H1 (cell line): ENCODE results near the gene NOTCH4.

Source experiments
- EZH2 ChIP-seq: fragments of 200-600 bp; sonication (generic); IDR thresholded peaks from 2 replicates; pipeline ENCODE4 v1.7.1; 2012; ENCODE audit warnings: low read depth, mild to moderate bottlenecking, moderate library complexity, low read length, inconsistent platforms; ENCODE audit not compliant: severe bottlenecking
- POLR2AphosphoS5 ChIP-seq: IDR thresholded peaks from 2 replicates; pipeline ENCODE4 v1.6.1; 2011; ENCODE audit warnings: low read depth, low read length
- TBP ChIP-seq: IDR thresholded peaks from 2 replicates; pipeline ENCODE4 v1.6.1; 2011; ENCODE audit warnings: low read depth, low read length, improper control_type of control experiment
- TF ChIP-seq, protein P1 (sequence below), 3 experiments: IDR thresholded peaks; 1 replicate in 2 of 3; 2 replicates in 1 of 3; pipeline versions ENCODE4 v1.5.1 to v1.6.1; 2011; ENCODE audit warnings: low read length in 3 of 3, mild to moderate bottlenecking in 3 of 3, inconsistent platforms in 2 of 3, low read depth in 1 of 3, moderate library complexity in 1 of 3; ENCODE audit not compliant: insufficient read depth in 1 of 3; ENCODE audit errors: control extremely low read depth in 1 of 3
- TF ChIP-seq, protein P2 (sequence below): IDR thresholded peaks from 2 replicates; pipeline ENCODE4 v1.6.1; 2011; ENCODE audit warnings: low read depth, mild to moderate bottlenecking, low read length; ENCODE audit not compliant: insufficient read depth

DNA sequence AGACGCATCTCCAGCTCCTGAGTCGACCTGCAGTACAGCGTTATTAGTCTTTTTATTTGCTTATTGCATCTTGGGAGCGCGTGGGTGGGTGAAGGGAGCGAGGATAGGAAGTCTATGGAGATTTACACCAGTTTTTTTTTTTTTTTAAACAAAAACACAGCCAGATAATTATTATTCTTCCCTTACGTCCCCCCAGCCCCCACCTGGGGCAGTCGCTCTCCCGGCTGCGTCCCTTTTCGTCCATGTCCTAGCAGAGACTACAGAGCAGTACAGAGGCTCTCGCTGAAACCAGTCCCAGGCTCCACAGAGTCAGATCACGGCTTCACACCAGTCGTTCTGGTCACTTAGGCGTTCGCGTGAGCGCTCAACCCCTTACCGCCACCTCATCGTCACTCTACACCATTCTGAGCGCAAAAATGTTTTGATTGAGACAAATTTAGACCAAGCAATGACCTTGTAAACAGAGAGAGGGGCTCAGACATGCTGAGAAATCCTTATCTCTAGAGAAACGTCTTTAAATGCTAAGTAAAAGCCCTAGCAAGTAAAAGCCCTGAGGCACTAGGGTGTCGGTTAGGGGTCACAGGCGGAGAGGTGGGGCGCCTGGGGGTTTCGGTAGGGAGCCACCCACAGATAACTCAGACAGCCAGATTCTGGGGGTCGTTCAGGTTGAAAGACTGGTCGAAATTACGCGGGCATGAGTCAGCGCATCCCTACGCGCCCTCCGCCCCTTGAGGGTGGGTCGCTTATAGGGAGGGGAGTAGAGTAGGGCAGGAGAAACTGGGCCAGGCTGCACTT is 70.9 kb downstream of the NOTCH4 start:
- TF ChIP-seq, protein P1, sequence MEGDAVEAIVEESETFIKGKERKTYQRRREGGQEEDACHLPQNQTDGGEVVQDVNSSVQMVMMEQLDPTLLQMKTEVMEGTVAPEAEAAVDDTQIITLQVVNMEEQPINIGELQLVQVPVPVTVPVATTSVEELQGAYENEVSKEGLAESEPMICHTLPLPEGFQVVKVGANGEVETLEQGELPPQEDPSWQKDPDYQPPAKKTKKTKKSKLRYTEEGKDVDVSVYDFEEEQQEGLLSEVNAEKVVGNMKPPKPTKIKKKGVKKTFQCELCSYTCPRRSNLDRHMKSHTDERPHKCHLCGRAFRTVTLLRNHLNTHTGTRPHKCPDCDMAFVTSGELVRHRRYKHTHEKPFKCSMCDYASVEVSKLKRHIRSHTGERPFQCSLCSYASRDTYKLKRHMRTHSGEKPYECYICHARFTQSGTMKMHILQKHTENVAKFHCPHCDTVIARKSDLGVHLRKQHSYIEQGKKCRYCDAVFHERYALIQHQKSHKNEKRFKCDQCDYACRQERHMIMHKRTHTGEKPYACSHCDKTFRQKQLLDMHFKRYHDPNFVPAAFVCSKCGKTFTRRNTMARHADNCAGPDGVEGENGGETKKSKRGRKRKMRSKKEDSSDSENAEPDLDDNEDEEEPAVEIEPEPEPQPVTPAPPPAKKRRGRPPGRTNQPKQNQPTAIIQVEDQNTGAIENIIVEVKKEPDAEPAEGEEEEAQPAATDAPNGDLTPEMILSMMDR (IDR thresholded peaks at IDR 0.05; ENCODE audit: control extremely low read depth in 1 of 3, insufficient read depth in 1 of 3, low read depth in 1 of 3, low read length in 3 of 3), result no peak
- no peak for TF ChIP-seq POLR2AphosphoS5
- TF ChIP-seq, protein P2, sequence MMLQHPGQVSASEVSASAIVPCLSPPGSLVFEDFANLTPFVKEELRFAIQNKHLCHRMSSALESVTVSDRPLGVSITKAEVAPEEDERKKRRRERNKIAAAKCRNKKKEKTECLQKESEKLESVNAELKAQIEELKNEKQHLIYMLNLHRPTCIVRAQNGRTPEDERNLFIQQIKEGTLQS, result no peak
- TF ChIP-seq TBP, result no peak
- no peak for TF ChIP-seq EZH2
